Measurements from ENCODE around the gene EGLN3. TPM values are rescaled to one million over a fixed set of nuclear protein-coding genes. Genes with fewer than 3 reads are reported as not detected.

The EGLN3 gene
- total and polyA plus RNA-seq, 2 of the 13 experiments (the other 11 are each of a cell fraction or from before 2014, with no cell fraction given): 0.18 to 27.3 TPM

- TF ChIP-seq ZBTB10 (CRISPR knock-in tag; IDR thresholded peaks at IDR 0.05; ENCODE audit: borderline replicate concordance) (no peak), ZNF776 (CRISPR knock-in tag; IDR thresholded peaks at IDR 0.05) (no peak), MXD4 (CRISPR knock-in tag; IDR thresholded peaks at IDR 0.05) (no peak), ZNF841 (CRISPR knock-in tag; IDR thresholded peaks at IDR 0.05; ENCODE audit: borderline replicate concordance) (no peak), ZNF672 (CRISPR knock-in tag; IDR thresholded peaks at IDR 0.05) (no peak), GATAD2A (CRISPR knock-in tag; IDR thresholded peaks at IDR 0.05) (no peak), ZNF333 (CRISPR knock-in tag; IDR thresholded peaks at IDR 0.05; ENCODE audit: borderline replicate concordance) (no peak), FOXA1 (IDR thresholded peaks at IDR 0.05) (no peak), FOXA1 (CRISPR knock-in tag; IDR thresholded peaks at IDR 0.05) (no peak), GPN1 (CRISPR knock-in tag; IDR thresholded peaks at IDR 0.05; ENCODE audit: borderline replicate concordance) (no peak), POLR2AphosphoS2 (IDR thresholded peaks at IDR 0.05; ENCODE audit: low read depth, low read length) (no peak), ZUFSP (CRISPR knock-in tag; IDR thresholded peaks at IDR 0.05; ENCODE audit: borderline replicate concordance) (no peak)
Observed at GRCh38 chr14:33924566-33925100, 26.2 kb downstream of the EGLN3 start (continued).
